ENCODE results near the gene SGIP1. TPM values are rescaled to one million over a fixed set of nuclear protein-coding genes. Genes with fewer than 3 reads are reported as not detected.

The SGIP1 gene
- polyA plus RNA-seq, 1 donor: 15.2 TPM

DNA sequence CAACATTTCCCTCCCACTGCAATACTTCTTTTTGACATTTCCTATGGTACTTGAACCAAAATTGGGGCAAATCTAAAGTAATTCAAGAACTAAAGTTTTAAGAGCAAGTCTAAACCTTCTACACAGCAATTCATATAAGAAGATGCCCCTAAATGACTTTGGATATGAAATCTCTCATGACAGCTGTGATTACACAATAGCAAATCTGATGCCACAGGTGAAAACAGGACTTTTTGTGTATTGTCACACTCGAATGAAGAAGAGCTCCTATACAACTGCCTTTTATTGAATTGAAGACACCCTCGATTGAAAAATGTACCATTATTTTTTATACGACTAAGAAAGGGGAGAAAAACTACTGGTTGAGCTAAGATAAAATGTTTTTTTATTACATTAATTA lies 158.7 kb downstream of the SGIP1 start:
- Histone ChIP-seq H3K27me3 (ENCODE audit: control insufficient read depth, insufficient read depth, low read length) (no peaks in the 10 kb centered on the region), H3K27ac (ENCODE audit: low read length) (no peak overlapping the region), H3K4me1 (ENCODE audit: control insufficient read depth, insufficient read depth, low read length) (peaks cover 11% of the 10 kb centered on the region), H3K4me3 (ENCODE audit: low read length) (no peak overlapping the region), H3K9me3 (ENCODE audit: control insufficient read depth, low read depth, low read length) (no peaks in the 10 kb centered on the region), H3K36me3 (ENCODE audit: control insufficient read depth, insufficient read depth, low read length) (no peaks in the 10 kb centered on the region)
- WGBS (ENCODE audit: insufficient coverage, low lambda C conversion rate): 100% methylated on average over 1 of the region's 3 CpGs
- DNase-seq: no peak

DNA sequence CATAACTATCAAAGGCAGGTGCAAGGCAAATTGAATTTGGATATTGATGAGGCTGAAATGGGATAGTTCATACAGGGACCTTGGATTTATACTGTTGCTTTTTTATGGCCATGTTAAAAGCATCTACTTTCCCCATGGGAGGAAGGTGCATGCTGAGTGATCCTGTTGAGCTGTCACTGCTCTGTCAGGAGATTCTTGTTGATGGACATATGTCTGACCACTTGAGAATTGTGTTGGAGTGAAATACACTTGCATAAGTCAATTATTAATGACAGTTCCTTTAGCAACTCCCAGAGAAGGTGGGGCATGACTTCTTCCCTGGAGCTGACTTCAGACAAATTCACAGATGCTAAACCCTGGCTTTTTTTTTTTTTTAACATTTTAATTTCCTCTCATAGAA lies 159.9 kb downstream of the SGIP1 start:
- Histone ChIP-seq H3K4me3 (ENCODE audit: low read length) (no peak overlapping the region), H3K9me3 (ENCODE audit: control insufficient read depth, low read depth, low read length) (no peaks in the 10 kb centered on the region), H3K27me3 (ENCODE audit: control insufficient read depth, insufficient read depth, low read length) (no peaks in the 10 kb centered on the region), H3K4me1 (ENCODE audit: control insufficient read depth, insufficient read depth, low read length) (peaks cover 11% of the 10 kb centered on the region), H3K36me3 (ENCODE audit: control insufficient read depth, insufficient read depth, low read length) (no peaks in the 10 kb centered on the region), H3K27ac (ENCODE audit: low read length) (no peak overlapping the region)
- no peak for DNase-seq

DNA sequence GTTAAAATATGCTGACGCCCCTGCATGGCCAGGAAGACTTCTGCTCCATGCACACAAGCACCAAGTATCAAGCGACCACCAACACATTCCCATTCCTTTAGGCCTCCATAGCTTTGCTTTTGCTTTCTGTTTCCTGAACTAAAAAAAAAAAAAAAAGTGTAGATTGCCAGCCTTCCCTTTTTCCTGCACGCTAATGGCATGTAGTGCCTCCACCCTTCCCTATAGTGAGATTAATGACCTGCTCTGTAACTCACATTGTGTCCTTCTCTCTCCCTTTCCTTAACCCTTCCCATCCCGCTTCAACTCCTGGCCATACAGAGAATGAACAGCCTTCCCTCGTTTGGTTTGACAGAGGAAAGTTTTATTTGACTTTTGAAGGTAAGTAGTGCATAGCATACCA lies 161.2 kb downstream of the SGIP1 start:
- Histone ChIP-seq H3K27me3 (ENCODE audit: control insufficient read depth, insufficient read depth, low read length) (no peaks in the 10 kb centered on the region), H3K9me3 (ENCODE audit: control insufficient read depth, low read depth, low read length) (no peaks in the 10 kb centered on the region), H3K27ac (ENCODE audit: low read length) (no peak overlapping the region), H3K4me1 (ENCODE audit: control insufficient read depth, insufficient read depth, low read length) (peaks cover 11% of the 10 kb centered on the region), H3K36me3 (ENCODE audit: control insufficient read depth, insufficient read depth, low read length) (no peaks in the 10 kb centered on the region), H3K4me3 (ENCODE audit: low read length) (no peak overlapping the region)
- no CpG with 5 or more reads among the region's 5 CpGs for WGBS (ENCODE audit: insufficient coverage, low lambda C conversion rate)
- peak; percentile 26 to 35 for DNase-seq

DNA sequence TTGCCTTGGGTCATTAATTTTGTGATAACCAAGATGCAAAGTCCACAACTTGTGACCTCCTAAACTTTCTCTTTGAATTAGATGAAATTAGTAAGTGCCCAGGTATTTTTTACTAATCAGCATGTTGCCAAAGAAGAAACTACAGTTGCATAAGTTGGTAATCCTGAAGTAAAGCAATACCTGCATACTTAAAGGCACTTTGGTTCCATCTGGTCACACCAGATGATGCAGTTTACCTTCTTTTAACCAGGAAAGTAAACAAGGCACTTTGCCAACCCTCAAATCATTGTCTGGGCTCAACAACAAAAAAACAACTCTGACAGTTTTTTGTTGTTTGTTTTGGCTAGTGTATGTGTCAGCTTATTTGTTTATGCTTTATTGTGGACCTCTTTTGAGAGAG lies 162.8 kb downstream of the SGIP1 start:
- DNase-seq: peak; percentile 55 to 67

DNA sequence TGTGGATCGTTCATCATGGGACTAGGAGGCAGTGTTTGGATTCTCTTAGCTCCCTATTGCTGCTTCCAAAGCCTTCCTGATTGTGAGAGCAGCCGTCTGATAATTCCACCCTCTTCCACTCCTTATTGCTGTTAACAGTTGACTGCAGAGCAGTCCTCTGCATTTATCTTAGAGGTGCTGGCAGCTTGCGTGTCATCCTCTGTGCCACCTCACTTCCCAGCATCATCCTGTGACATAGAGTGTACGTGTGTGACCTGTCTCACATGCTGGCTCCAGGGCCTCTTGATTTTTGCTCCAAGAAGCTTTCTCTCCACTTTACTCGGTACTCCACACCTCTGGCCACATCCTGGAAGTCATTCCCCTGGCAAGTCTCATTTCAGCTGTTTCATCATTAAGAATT lies 165.3 kb downstream of the SGIP1 start:
- Histone ChIP-seq H3K27me3 (ENCODE audit: control insufficient read depth, insufficient read depth, low read length) (no peaks in the 10 kb centered on the region), H3K36me3 (ENCODE audit: control insufficient read depth, insufficient read depth, low read length) (no peaks in the 10 kb centered on the region), H3K4me3 (ENCODE audit: low read length) (no peak overlapping the region), H3K27ac (ENCODE audit: low read length) (no peak overlapping the region), H3K9me3 (ENCODE audit: control insufficient read depth, low read depth, low read length) (no peaks in the 10 kb centered on the region), H3K4me1 (ENCODE audit: control insufficient read depth, insufficient read depth, low read length) (peaks cover 6% of the 10 kb centered on the region)
- DNase-seq: no peak
- 60% methylated on average over 2 of the region's 5 CpGs for WGBS (ENCODE audit: insufficient coverage, low lambda C conversion rate)

More for the DNA sequence above, 162.8 kb downstream of the SGIP1 start:
- Histone ChIP-seq H3K4me3 (ENCODE audit: low read length) (no peak overlapping the region), H3K4me1 (ENCODE audit: control insufficient read depth, insufficient read depth, low read length) (peaks cover 6% of the 10 kb centered on the region), H3K27me3 (ENCODE audit: control insufficient read depth, insufficient read depth, low read length) (no peaks in the 10 kb centered on the region), H3K36me3 (ENCODE audit: control insufficient read depth, insufficient read depth, low read length) (no peaks in the 10 kb centered on the region), H3K27ac (ENCODE audit: low read length) (no peak overlapping the region), H3K9me3 (ENCODE audit: control insufficient read depth, low read depth, low read length) (no peaks in the 10 kb centered on the region)

DNA sequence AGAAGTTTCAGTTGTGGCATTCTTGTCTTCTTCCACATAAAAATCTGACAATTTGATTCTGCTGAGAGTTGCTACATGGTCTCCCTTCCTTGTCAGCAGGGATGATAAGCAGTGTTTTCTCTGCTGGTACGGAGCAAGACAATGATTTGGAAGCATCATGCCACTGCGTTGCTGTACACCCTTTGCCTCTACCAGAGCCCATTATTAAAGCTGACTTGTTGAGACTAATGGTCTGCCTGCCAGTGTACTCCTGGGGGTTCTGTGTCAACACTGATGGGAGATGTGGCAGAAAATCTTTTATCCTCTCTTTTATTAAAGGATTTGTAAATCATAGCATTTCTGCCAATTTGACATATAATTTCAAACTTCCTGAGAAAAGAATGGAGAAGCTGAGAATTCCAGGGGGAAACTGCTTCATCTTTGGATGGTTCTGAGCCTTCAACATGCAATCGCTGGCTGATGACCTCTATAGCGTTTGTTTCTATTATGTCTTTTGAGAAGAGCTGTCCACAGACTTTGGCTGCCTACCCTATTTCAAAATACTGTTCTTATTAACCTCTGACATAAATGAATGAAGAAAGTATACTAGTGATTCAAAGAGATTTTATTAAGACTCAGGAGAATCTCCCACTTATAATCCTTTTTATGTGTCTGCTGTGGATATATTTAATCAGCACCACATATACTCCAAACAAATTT lies 170.4 kb downstream of the SGIP1 start:
- Histone ChIP-seq H3K27ac (ENCODE audit: low read length) (peak overlapping the region; percentile 52), H3K27me3 (ENCODE audit: control insufficient read depth, insufficient read depth, low read length) (no peaks in the 10 kb centered on the region), H3K4me1 (ENCODE audit: control insufficient read depth, insufficient read depth, low read length) (peaks cover 4% of the 10 kb centered on the region), H3K9me3 (ENCODE audit: control insufficient read depth, low read depth, low read length) (no peaks in the 10 kb centered on the region), H3K4me3 (ENCODE audit: low read length) (no peak overlapping the region), H3K36me3 (ENCODE audit: control insufficient read depth, insufficient read depth, low read length) (no peaks in the 10 kb centered on the region)
- 83% methylated on average over 1 of the region's 4 CpGs for WGBS (ENCODE audit: insufficient coverage, low lambda C conversion rate)
- no peak for DNase-seq

DNA sequence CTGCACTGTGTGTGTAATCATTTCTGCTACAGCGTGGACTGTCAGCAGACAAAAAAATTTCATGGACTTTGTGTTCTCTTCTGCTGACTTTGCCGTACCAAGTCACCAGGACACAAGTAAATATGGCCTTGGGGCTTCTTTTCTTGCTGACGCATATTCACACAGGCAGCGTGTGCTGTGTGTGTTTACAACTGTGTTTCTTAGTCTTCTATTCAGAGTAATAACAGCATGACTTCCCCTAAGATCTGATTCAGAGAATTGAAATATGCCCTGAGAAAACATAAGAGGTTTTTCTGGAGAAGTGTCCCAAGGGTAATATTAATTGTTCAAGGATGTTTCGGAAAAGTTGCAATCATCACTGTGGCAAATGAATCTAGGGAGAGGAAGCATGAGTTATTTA lies 171.2 kb downstream of the SGIP1 start:
- Histone ChIP-seq H3K36me3 (ENCODE audit: control insufficient read depth, insufficient read depth, low read length) (no peaks in the 10 kb centered on the region), H3K27me3 (ENCODE audit: control insufficient read depth, insufficient read depth, low read length) (no peaks in the 10 kb centered on the region), H3K4me3 (ENCODE audit: low read length) (no peak overlapping the region), H3K9me3 (ENCODE audit: control insufficient read depth, low read depth, low read length) (no peaks in the 10 kb centered on the region), H3K27ac (ENCODE audit: low read length) (peak overlapping the region; percentile 73), H3K4me1 (ENCODE audit: control insufficient read depth, insufficient read depth, low read length) (peaks cover 4% of the 10 kb centered on the region)
- peak; percentile 76 to 81 for DNase-seq
- WGBS (ENCODE audit: insufficient coverage, low lambda C conversion rate): 17% methylated on average over 1 of the region's 5 CpGs

DNA sequence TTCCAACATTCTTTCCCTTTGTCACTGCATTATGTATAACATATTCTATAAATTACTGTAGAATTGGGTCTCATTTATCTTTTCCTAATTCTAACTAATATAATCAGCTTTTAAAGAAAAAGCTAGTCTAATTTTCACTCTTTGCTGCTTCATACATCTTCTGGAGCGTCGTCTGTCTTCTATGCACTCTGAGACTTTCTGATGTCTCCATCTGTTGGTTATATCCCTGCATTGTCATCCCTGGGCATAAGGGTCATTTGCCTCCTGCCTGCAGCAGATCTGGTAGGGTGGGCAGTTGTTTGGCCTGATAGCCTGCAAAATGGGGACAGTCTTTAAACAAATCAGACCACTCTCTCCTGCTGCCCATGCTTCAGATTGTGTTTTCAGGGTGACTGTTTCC lies 177.5 kb downstream of the SGIP1 start:
- no CpG with 5 or more reads among the region's 2 CpGs for WGBS (ENCODE audit: insufficient coverage, low lambda C conversion rate)
- no peak overlapping the region for H3K27ac ChIP-seq (ENCODE audit: low read length)
- no peak for DNase-seq

DNA sequence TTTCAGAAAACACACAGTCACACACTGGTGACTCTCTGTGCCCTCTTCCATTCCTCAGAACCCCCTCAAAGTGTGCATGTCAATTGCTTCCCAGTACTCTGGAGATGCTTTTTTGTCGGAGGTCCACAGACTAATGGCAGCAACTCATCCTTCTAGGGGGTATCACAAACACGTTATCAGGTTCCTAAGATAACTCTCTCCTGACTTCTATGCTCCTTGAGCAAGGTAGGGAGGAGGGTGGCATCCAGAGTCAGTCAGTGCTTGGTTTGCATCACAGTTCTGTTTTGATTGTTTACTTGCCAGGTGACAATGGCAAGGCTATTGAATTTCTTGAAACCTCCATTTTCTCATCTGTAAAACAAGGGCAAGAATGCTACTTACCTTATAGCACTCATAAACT lies 178.9 kb downstream of the SGIP1 start:
- Histone ChIP-seq H3K4me1 (ENCODE audit: control insufficient read depth, insufficient read depth, low read length) (no peaks in the 10 kb centered on the region), H3K27me3 (ENCODE audit: control insufficient read depth, insufficient read depth, low read length) (no peaks in the 10 kb centered on the region), H3K4me3 (ENCODE audit: low read length) (no peak overlapping the region), H3K36me3 (ENCODE audit: control insufficient read depth, insufficient read depth, low read length) (no peaks in the 10 kb centered on the region), H3K9me3 (ENCODE audit: control insufficient read depth, low read depth, low read length) (no peaks in the 10 kb centered on the region), H3K27ac (ENCODE audit: low read length) (no peak overlapping the region)
- DNase-seq: no peak
- no CpG with 5 or more reads among the region's 2 CpGs for WGBS (ENCODE audit: insufficient coverage, low lambda C conversion rate)

More for the DNA sequence above, 177.5 kb downstream of the SGIP1 start:
- H3K4me1 ChIP-seq (ENCODE audit: control insufficient read depth, insufficient read depth, low read length): no peaks in the 10 kb centered on the region
- no peaks in the 10 kb centered on the region for H3K27me3 ChIP-seq (ENCODE audit: control insufficient read depth, insufficient read depth, low read length)
- H3K36me3 ChIP-seq (ENCODE audit: control insufficient read depth, insufficient read depth, low read length): no peaks in the 10 kb centered on the region
- H3K4me3 ChIP-seq (ENCODE audit: low read length): no peak overlapping the region
- H3K9me3 ChIP-seq (ENCODE audit: control insufficient read depth, low read depth, low read length): no peaks in the 10 kb centered on the region

DNA sequence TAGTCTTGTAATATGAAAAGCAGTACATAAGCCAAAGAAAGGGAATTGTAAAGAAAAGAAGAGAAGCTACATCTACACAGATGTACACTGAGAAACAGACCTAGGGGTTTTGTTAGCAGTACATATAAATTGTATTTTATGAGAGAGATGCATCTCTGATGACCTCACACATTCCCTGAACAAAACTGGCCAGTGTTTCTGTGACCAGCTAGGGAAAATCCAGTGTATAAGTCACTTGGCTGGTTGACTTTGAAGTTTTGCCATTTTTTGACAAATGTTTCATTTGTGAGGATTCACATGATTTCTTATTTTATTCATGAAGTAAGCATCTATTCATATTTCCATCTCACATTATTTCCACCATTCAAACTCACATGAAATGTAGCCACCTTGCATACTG lies 190.0 kb downstream of the SGIP1 start:
- Histone ChIP-seq H3K27me3 (ENCODE audit: control insufficient read depth, insufficient read depth, low read length) (no peaks in the 10 kb centered on the region), H3K4me1 (ENCODE audit: control insufficient read depth, insufficient read depth, low read length) (no peaks in the 10 kb centered on the region), H3K36me3 (ENCODE audit: control insufficient read depth, insufficient read depth, low read length) (no peaks in the 10 kb centered on the region), H3K27ac (ENCODE audit: low read length) (no peak overlapping the region), H3K9me3 (ENCODE audit: control insufficient read depth, low read depth, low read length) (no peaks in the 10 kb centered on the region), H3K4me3 (ENCODE audit: low read length) (no peak overlapping the region)
- DNase-seq: no peak

DNA sequence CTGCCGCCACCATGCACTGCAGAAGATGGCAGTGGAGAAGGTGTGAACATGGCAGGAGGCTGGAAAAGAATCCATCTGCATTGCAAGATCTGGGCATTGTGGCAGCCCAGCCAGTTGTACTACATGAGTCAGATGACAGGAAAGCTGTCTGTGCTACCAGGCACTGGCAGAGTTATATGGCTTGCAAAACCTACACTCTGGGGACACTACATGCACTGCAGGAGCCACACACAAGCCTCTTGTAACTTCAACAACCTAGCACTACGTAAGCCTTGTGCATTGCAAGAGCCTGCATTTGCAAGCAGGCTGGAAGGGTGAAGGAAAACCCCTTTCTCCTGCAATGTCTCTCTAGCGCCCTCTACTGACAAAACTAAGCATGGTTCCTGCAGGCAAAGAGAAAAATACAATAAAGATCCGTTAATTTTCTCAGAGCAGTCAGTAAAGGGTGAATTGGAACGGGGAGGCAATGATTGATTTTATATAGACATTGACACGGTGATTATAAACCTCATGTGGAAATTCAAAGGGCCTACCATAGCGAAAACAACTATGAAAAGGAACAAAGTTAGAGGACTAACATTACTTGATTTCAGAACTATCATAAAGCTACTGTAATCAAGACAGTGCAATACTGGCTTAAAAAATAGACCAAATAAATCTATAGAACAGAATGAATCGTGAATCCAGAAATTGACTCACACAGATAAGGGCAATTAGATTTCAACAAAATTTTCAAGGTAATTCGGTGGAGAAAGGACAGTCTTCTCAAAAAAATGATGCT lies 192.1 kb downstream of the SGIP1 start:
- H3K4me3 ChIP-seq (ENCODE audit: low read length): no peak overlapping the region
- H3K27me3 ChIP-seq (ENCODE audit: control insufficient read depth, insufficient read depth, low read length): no peaks in the 10 kb centered on the region
- 15% methylated on average over 4 of the region's 9 CpGs for WGBS (ENCODE audit: insufficient coverage, low lambda C conversion rate)
- H3K9me3 ChIP-seq (ENCODE audit: control insufficient read depth, low read depth, low read length): no peaks in the 10 kb centered on the region
- H3K36me3 ChIP-seq (ENCODE audit: control insufficient read depth, insufficient read depth, low read length): no peaks in the 10 kb centered on the region
- H3K4me1 ChIP-seq (ENCODE audit: control insufficient read depth, insufficient read depth, low read length): no peaks in the 10 kb centered on the region
- peak; percentile 51 to 56 for DNase-seq
- no peak overlapping the region for H3K27ac ChIP-seq (ENCODE audit: low read length)

All from large intestine (tissue), 3 donors.